DOHH2 (cell line): Measurements from ENCODE around the gene FKBP8.
A peak's percentile ranks its signal among the peaks of the same experiment; 100 is the strongest.

Experiments used
- H3F3A ChIP-seq: fragments of 200-600 bp; sonication (generic), shearing (Covaris generic); 2 replicates; pipeline ENCODE4 v1.6.0; 2016; ENCODE audit warnings: antibody characterized with exemption, mild to moderate bottlenecking; ENCODE audit not compliant: control insufficient read depth, insufficient read depth
- H3K27ac ChIP-seq: fragments of 200-600 bp; sonication (generic); 2 replicates; pipeline ENCODE4 v1.5.1; 2014; ENCODE audit warnings: low read depth, mild to moderate bottlenecking, low read length, moderate library complexity
- H3K27me3 ChIP-seq: fragments of 200-600 bp; sonication (generic); 2 replicates; pipeline ENCODE4 v1.6.1; 2014; ENCODE audit warnings: mild to moderate bottlenecking, low read length, mixed read lengths; ENCODE audit not compliant: control insufficient read depth
- H3K36me3 ChIP-seq: fragments of 200-600 bp; sonication (generic); 2 replicates; pipeline ENCODE4 v1.6.1; 2014; ENCODE audit warnings: mild to moderate bottlenecking, low read length, moderate library complexity, mixed read lengths; ENCODE audit not compliant: control insufficient read depth
- H3K4me1 ChIP-seq: fragments of 200-600 bp; sonication (generic); 2 replicates; pipeline ENCODE4 v1.6.1; 2014; ENCODE audit warnings: mild to moderate bottlenecking, low read length, mixed read lengths; ENCODE audit not compliant: control insufficient read depth
- H3K4me2 ChIP-seq: fragments of 200-600 bp; sonication (generic); 2 replicates; pipeline ENCODE4 v1.6.0; 2014; ENCODE audit warnings: mild to moderate bottlenecking, low read length, moderate library complexity
- H3K4me3 ChIP-seq: fragments of 200-600 bp; sonication (generic); 2 replicates; pipeline ENCODE4 v1.5.1; 2014; ENCODE audit warnings: mild to moderate bottlenecking, low read length, mixed read lengths
- H3K79me2 ChIP-seq: fragments of 200-600 bp; sonication (generic); 2 replicates; pipeline ENCODE4 v1.6.1; 2014; ENCODE audit warnings: mild to moderate bottlenecking, low read length, mixed read lengths; ENCODE audit not compliant: control insufficient read depth
- H3K9me2 ChIP-seq: fragments of 200-600 bp; sonication (generic); replicated peaks from 2 replicates; pipeline ENCODE4 v1.6.1; 2014; ENCODE audit warnings: mild to moderate bottlenecking, low read length, mixed read lengths; ENCODE audit not compliant: control insufficient read depth
- H3K9me3 ChIP-seq: fragments of 200-600 bp; sonication (generic); 2 replicates; pipeline ENCODE4 v1.6.1; 2014; ENCODE audit warnings: antibody characterized with exemption, low read length, mixed read lengths; ENCODE audit not compliant: control insufficient read depth, insufficient read depth
- H4K20me1 ChIP-seq: fragments of 200-600 bp; sonication (generic); 2 replicates; pipeline ENCODE4 v1.6.0; 2014; ENCODE audit warnings: low read depth, mild to moderate bottlenecking, antibody characterized with exemption, low read length, moderate library complexity; ENCODE audit not compliant: control insufficient read depth, insufficient read depth
- CTCF ChIP-seq: fragments of 200-600 bp; sonication (generic); IDR thresholded peaks from one replicate; pipeline ENCODE4 v1.5.1; 2014; ENCODE audit warnings: antibody characterized with exemption, mild to moderate bottlenecking, low read depth, low read length; ENCODE audit not compliant: poor library complexity, severe bottlenecking
- EZH2phosphoT487 ChIP-seq: fragments of 200-600 bp; sonication (generic); IDR thresholded peaks from 2 replicates; pipeline ENCODE4 v1.6.1; 2017; ENCODE audit warnings: borderline replicate concordance, mild to moderate bottlenecking, antibody characterized with exemption, low read length, moderate library complexity, mixed read lengths

The FKBP8 gene

GRCh38 chr19:18487576-18488402 is 55.6 kb downstream of the FKBP8 start:
- H3K79me2 ChIP-seq, result peaks cover 90% of the 10 kb centered on the region

GRCh38 chr19:18486746-18487145 is 56.6 kb downstream of the FKBP8 start:
- no peaks in the 10 kb centered on the region for H3K9me3 ChIP-seq
- no peaks in the 10 kb centered on the region for H3K9me2 ChIP-seq
- H3K4me3 ChIP-seq, result no peak overlapping the region
- no peak overlapping the region for H3K27ac ChIP-seq
- H3K27me3 ChIP-seq, result no peaks in the 10 kb centered on the region
- H3K4me2 ChIP-seq, result no peak overlapping the region
- TF ChIP-seq EZH2phosphoT487, result no peak
- no peak for TF ChIP-seq CTCF
- H3K4me1 ChIP-seq, result peaks cover 13% of the 10 kb centered on the region
- H3K79me2 ChIP-seq, result peaks cover 84% of the 10 kb centered on the region
- no peaks in the 10 kb centered on the region for H3K36me3 ChIP-seq
- no peaks in the 10 kb centered on the region for H3F3A ChIP-seq
- H4K20me1 ChIP-seq, result peaks cover 9% of the 10 kb centered on the region; the same call in 1 of the 2 replicates

More at GRCh38 chr19:18487576-18488402, 55.6 kb downstream of the FKBP8 start:
- no peaks in the 10 kb centered on the region for H3K36me3 ChIP-seq
- H3K27ac ChIP-seq, result no peak overlapping the region
- no peaks in the 10 kb centered on the region for H3F3A ChIP-seq
- TF ChIP-seq CTCF, result no peak
- TF ChIP-seq EZH2phosphoT487, result no peak
- peaks cover 13% of the 10 kb centered on the region for H3K4me1 ChIP-seq
- no peaks in the 10 kb centered on the region for H3K9me2 ChIP-seq
- H4K20me1 ChIP-seq, result peaks cover 12% of the 10 kb centered on the region; the same call in 1 of the 2 replicates
- H3K27me3 ChIP-seq, result no peaks in the 10 kb centered on the region
- no peaks in the 10 kb centered on the region for H3K9me3 ChIP-seq
- no peak overlapping the region for H3K4me3 ChIP-seq
- no peak overlapping the region for H3K4me2 ChIP-seq

GRCh38 chr19:18484992-18485391 is 58.4 kb downstream of the FKBP8 start:
- Histone ChIP-seq H3K27me3 (no peaks in the 10 kb centered on the region), H3K9me2 (no peaks in the 10 kb centered on the region), H3K36me3 (no peaks in the 10 kb centered on the region), H3K27ac (no peak overlapping the region), H4K20me1 (peaks cover 9% of the 10 kb centered on the region; the same call in 1 of the 2 replicates), H3K4me1 (peaks cover 18% of the 10 kb centered on the region), H3K4me3 (no peak overlapping the region), H3K9me3 (no peaks in the 10 kb centered on the region), H3K79me2 (peaks cover 93% of the 10 kb centered on the region), H3K4me2 (no peak overlapping the region), H3F3A (no peaks in the 10 kb centered on the region)
- TF ChIP-seq CTCF (peak; percentile 27), EZH2phosphoT487 (no peak)
